GM18868 (cell line): ENCODE data around the gene FLYWCH2.

ENCODE experiments used
- ATAC-seq: cut with Tn5 transposase; IDR thresholded peaks from one replicate; pipeline ENCODE4 v1.9.1; 2021; ENCODE audit warnings: mild to moderate bottlenecking, moderate library complexity; ENCODE audit not compliant: unreplicated experiment

The FLYWCH2 gene

GRCh38 chr16:2853531-2854073 is 29.4 kb upstream of the FLYWCH2 start:
- no peak for ATAC-seq

DNA sequence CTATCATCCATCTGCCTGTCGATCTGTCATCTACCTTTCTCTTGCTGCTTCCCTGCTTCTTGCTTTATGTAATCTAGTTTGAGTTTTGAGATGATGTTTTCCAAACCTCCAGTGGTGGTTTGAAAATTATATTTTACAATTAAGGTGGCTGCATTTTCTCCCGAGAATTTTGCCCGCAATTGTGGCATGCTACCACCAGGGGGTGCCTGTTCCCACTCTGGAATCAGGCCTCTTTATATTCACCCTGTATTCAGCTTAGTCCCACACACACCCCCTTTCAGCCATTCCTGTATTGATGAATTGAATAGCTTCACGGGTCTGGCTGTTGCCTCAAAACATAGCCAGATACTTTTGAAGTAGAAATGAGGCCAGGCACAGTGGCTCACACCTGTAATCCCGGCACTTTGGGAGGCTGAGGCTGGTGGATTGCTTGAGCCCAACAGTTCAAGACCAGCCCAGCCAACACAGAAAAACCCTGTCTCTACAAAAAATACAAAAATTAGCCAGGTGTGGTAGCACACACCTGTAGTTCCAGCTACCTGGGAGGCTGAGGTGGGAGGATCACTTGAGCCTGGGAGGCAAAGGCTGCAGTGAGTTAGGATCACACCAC is 28.2 kb upstream of the FLYWCH2 start:
- no peak for ATAC-seq

GRCh38 chr16:2855536-2855935 is 27.5 kb upstream of the FLYWCH2 start:
- ATAC-seq, result no peak

DNA sequence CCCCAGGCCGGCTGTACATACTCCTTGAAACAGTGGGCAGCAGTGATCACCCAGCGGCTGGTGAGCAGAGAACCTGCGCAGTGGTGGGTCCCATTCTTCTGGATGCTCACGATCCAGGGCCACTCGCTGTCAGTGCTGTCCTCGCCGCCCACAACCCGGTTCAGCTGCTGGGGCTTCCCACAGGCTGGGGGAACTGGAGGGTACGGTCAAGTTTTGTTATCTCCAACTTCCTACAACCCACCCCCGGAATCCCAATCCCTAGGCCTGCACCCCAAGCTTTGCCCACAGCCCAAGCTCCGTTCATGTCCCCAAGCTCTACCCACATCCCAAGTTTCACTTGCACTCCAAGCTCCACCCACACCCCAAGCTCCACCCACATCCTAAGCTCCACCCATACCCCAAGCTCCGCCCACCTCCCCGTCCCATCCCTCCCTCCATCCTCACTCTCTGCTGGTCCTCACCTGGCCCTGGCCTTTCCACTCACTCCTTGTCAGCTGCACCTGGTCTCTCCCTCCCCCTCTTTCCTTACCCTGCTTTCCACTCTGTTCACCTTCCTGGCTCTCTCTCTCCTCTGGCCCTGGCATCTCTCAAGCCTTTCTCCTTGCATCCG is 26.8 kb upstream of the FLYWCH2 start:
- no peak for ATAC-seq

GRCh38 chr16:2856686-2857450 is 26.1 kb upstream of the FLYWCH2 start:
- ATAC-seq, result no peak

DNA sequence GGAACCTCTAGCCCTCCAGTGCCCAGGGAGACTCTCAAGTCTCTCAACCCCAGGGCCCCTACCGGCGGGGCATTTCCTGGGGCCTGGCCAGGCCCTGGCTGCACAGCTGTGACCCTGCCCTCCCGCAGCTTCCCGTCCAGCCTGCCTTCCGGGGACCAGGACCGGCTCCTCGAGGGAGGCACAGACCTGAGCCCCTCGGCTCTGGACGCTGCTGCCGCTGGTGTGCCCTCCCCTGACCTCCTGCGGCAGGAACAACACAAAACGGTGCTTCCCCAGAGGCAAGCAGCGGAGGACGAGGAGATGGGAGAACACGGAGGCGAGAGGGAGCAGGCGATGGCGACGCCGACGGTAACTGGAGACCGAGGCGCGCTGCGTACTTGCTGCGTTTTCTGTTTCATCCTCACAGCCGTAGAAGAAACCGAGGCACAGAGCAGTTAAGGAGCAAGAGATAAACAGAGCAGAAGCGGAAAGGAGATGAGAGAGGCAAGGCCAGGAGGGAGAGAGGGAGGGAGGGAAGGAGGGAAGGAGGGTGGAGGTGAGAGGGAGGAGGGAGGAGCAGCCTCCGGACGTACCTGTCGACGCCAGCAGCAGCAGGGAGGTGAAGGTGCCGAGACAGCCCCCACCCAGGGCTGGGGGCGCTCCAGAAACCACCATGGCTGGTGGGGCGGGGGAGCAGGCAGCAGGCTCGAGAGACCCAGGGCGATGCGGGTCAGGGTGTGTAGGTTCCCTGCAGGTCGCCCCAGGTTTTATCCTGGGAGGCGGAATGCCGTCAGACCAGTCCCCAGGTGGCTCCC is 25.4 kb upstream of the FLYWCH2 start, which contains the start of gene PRSS22:
PRSS22 (minus strand) TSS at position 720 of the 794 bp plus-strand sequence; CDS start at position 654, 66 bp downstream.
- no peak for ATAC-seq

GRCh38 chr16:2858245-2859025 is 24.6 kb upstream of the FLYWCH2 start:
- no peak for ATAC-seq

GRCh38 chr16:2859686-2860265 is 23.2 kb upstream of the FLYWCH2 start:
- no peak for ATAC-seq

GRCh38 chr16:2860826-2861567 is 22.0 kb upstream of the FLYWCH2 start:
- no peak for ATAC-seq

GRCh38 chr16:2865651-2866050 is 17.4 kb upstream of the FLYWCH2 start:
- ATAC-seq, result no peak

DNA sequence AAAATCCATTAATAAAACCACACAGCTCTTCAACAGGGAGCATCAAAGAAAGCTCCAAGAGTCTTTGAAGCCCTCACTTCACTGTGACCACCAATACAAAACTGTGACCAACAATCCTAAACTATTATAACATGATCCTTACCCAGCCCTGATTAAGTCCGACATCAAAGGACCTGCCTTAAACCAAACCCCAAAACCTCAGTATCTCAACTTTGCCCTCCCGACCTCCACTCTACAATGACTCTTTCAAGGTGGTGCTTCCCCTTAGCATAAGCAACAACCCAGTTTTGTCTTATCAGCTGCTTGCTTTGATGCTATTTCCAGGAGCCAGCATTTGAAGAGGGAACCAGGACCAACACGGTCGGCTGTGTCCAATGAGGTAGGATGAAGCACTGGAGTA is 16.6 kb upstream of the FLYWCH2 start:
- no peak for ATAC-seq

GRCh38 chr16:2867661-2867986 is 15.4 kb upstream of the FLYWCH2 start:
- no peak for ATAC-seq

GRCh38 chr16:2867987-2868789 is 14.8 kb upstream of the FLYWCH2 start:
- peak; percentile 89 for ATAC-seq

DNA sequence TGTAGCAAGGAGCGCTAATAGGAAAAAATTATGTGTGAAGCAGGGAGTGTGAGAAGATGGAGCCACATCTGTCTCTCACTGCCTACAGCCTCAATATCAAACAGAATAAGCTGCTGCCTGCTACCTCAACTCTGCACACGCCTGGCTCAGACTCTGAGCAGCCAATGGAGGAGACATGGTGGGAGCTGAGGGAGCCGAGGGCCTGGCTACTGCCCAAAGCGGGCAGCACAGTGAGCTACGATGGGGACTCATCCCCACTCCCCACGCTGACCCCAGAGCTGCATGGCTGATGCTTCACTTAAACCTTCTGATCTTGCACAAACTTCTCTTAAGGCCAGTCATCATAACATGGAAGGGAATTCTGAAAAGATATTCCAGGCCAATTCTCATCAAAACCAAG is 11.1 kb upstream of the FLYWCH2 start:
- no peak for ATAC-seq

GRCh38 chr16:2874032-2874911 is 8.7 kb upstream of the FLYWCH2 start:
- ATAC-seq, result no peak

DNA sequence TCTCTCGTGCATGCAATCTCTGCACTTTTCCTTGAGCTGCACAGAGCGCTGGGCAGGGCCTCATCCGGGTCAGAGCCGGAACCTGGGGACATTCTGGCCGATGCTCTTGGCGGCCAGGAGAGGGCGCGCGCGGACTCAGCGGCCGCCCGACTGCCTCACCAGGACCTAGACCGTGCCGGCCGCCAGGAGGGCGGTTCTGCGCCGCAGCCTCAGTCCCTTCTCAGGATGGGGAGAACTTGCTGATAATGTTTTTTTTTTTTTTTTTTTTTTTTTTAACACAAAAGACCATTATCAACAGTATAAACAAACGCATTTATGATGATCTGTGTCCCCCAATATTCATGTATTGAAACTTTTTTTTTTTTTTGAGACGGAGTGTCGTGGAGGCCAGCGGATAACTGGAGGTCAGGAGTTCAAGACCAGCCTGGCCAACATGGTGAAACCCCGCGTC is 8.1 kb upstream of the FLYWCH2 start:
- ATAC-seq, result no peak

DNA sequence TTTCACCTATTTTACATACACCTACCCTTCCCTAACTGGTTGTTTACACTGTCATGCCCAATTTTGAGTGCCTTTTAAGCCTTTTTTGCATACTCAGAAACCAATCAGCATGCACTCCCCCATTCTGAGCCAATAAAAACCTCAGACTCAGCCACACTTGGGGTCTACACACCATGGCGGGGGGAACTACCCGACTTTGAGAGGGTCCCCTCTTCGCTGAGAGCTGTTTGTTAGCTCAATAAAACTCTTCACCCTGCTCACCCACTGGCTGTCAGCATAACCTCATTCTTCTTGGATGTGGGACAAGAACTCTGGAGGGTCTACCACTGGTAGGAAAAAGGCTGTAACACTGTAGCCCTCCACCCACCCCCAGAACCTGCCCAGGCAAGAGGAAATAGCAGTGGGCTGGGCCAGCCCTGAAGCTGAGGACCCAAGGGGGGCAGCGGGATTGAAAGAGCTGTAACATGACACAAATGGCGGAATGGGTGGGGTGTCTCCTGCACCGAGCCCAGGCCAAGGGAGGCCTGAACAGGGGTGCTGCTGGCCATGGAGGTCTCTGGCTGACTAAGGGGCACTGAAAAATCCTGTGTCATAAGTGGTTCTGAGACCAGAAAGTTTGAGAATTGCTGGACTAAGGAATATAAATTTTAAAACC is 3.0 kb upstream of the FLYWCH2 start:
- no peak for ATAC-seq
